GM12891 (cell line): ENCODE measurements around the gene CNTROB.

Source experiments
- POLR2A ChIP-seq: IDR thresholded peaks from 2 replicates; pipeline ENCODE4 v1.6.1; 2011; ENCODE audit warnings: low read depth, low read length, control low read depth
- POU2F2 ChIP-seq: IDR thresholded peaks from 2 replicates; pipeline ENCODE4 v1.6.1; 2011; ENCODE audit warnings: low read depth, mild to moderate bottlenecking, control low read depth, low read length, moderate library complexity
- SPI1 ChIP-seq: IDR thresholded peaks from 2 replicates; pipeline ENCODE4 v1.6.1; 2011; ENCODE audit warnings: low read depth, low read length, control low read depth

GRCh38 chr17:7967751-7968150 lies 35.7 kb downstream of the CNTROB start:
- TF ChIP-seq POLR2A (no peak), POU2F2 (no peak), SPI1 (no peak)
